ENCODE measurements around the gene TTC7B. TPM values are rescaled to one million over a fixed set of nuclear protein-coding genes. Genes with fewer than 3 reads are reported as not detected.

The TTC7B gene
- total RNA-seq, 1 experiment from 2014 or later: 70.6 TPM

DNA sequence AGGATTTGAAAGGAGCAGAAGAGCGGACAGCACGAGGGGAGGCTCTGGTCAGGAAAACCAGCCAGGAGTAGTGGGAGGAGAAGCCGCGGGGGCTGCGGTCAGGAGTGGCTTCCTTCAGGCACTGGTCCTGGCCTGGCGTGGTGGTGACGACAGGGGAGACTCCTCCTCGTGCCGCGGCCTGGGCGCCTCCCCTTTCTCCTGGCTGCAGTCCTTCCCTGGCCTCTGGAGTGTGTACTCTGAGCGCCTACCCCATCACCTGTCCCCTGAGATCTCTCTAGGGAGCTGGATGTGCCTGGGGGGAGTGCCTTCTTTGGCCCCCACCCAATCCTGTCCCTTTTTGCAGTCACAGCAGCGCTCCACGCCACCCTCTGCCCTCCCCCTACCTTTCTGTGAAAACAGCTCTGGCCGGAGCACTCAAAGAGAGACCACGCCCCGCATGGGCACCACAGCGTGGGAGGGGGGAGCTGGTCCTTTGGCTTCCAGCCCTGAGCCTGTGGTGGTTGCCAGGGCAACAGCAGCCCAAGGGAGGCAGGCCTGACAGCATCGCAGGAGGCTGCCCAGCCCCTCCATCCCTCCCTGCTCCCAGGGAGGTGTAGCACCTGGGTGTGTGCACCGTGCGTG lies 293.5 kb downstream of the TTC7B start (continued):
- TF ChIP-seq, protein P1, sequence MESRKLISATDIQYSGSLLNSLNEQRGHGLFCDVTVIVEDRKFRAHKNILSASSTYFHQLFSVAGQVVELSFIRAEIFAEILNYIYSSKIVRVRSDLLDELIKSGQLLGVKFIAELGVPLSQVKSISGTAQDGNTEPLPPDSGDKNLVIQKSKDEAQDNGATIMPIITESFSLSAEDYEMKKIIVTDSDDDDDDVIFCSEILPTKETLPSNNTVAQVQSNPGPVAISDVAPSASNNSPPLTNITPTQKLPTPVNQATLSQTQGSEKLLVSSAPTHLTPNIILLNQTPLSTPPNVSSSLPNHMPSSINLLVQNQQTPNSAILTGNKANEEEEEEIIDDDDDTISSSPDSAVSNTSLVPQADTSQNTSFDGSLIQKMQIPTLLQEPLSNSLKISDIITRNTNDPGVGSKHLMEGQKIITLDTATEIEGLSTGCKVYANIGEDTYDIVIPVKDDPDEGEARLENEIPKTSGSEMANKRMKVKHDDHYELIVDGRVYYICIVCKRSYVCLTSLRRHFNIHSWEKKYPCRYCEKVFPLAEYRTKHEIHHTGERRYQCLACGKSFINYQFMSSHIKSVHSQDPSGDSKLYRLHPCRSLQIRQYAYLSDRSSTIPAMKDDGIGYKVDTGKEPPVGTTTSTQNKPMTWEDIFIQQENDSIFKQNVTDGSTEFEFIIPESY (IDR thresholded peaks at IDR 0.05; ENCODE audit: extremely low read depth, insufficient replicate concordance, low read length): no peak
- no peak for TF ChIP-seq RAD21 (IDR thresholded peaks at IDR 0.05; ENCODE audit: low read depth)
- TF ChIP-seq JUND (IDR thresholded peaks at IDR 0.05): no peak
- TF ChIP-seq YY1 (IDR thresholded peaks at IDR 0.05; ENCODE audit: extremely low read depth, insufficient replicate concordance, low read depth, low read length): no peak
- TF ChIP-seq, protein P2, sequence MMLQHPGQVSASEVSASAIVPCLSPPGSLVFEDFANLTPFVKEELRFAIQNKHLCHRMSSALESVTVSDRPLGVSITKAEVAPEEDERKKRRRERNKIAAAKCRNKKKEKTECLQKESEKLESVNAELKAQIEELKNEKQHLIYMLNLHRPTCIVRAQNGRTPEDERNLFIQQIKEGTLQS (IDR thresholded peaks at IDR 0.05): no peak
- TF ChIP-seq, protein P3, sequence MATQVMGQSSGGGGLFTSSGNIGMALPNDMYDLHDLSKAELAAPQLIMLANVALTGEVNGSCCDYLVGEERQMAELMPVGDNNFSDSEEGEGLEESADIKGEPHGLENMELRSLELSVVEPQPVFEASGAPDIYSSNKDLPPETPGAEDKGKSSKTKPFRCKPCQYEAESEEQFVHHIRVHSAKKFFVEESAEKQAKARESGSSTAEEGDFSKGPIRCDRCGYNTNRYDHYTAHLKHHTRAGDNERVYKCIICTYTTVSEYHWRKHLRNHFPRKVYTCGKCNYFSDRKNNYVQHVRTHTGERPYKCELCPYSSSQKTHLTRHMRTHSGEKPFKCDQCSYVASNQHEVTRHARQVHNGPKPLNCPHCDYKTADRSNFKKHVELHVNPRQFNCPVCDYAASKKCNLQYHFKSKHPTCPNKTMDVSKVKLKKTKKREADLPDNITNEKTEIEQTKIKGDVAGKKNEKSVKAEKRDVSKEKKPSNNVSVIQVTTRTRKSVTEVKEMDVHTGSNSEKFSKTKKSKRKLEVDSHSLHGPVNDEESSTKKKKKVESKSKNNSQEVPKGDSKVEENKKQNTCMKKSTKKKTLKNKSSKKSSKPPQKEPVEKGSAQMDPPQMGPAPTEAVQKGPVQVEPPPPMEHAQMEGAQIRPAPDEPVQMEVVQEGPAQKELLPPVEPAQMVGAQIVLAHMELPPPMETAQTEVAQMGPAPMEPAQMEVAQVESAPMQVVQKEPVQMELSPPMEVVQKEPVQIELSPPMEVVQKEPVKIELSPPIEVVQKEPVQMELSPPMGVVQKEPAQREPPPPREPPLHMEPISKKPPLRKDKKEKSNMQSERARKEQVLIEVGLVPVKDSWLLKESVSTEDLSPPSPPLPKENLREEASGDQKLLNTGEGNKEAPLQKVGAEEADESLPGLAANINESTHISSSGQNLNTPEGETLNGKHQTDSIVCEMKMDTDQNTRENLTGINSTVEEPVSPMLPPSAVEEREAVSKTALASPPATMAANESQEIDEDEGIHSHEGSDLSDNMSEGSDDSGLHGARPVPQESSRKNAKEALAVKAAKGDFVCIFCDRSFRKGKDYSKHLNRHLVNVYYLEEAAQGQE (IDR thresholded peaks at IDR 0.05; ENCODE audit: low read depth): no peak
- TF ChIP-seq EZH2 (IDR thresholded peaks at IDR 0.05): no peak
